HCT116 (cell line): ENCODE data around the gene ASCL1. TPM values are rescaled to one million over a fixed set of nuclear protein-coding genes. Genes with fewer than 3 reads are reported as not detected.

Experiments
- ATAC-seq: fragments of 200-7000 bp; cut with Tn5 transposase; 2 replicates; pipeline ENCODE4 v1.9.1; 2020; ENCODE audit warnings: mild to moderate bottlenecking, moderate library complexity
- BruUV-seq: library from RNA; stranded (reverse); fragments of 400-500 nt; replicated peaks from 2 replicates; lab custom pipeline; 2021; lab: Mats Ljungman, UMichigan
- CTCF ChIA-PET: fragments of 300-600 bp; sonication (Branson Sonifier 250); formaldehyde crosslinking; loops from one replicate; lab custom pipeline; 2021; ENCODE audit warnings: antibody characterized with exemption; lab: Charles Lee
- POLR2A ChIA-PET: fragments of 300-600, 350-600 bp; sonication (Branson Sonifier 250); formaldehyde crosslinking; loops from one replicate; lab custom pipeline; 2021; ENCODE audit warnings: antibody characterized with exemption; lab: Charles Lee
- RAD21 ChIA-PET, 2 experiments: fragments of 300-600 bp; sonication (Branson Sonifier 250); formaldehyde crosslinking; loops; one replicate each; lab custom pipeline; 2023; ENCODE audit warnings: low total read pairs in 2 of 2; ENCODE audit not compliant: uncharacterized antibody in 2 of 2, unreplicated experiment in 2 of 2, low non-redundant PET in 1 of 2; lab: Charles Lee
- DNase-seq: peaks from one replicate; pipeline ENCODE4 v3.0.0-alpha.2; 2010; ENCODE audit warnings: low read depth, low spot score
- H2AFZ ChIP-seq: fragments of 200-600 bp; shearing (Covaris generic), sonication (generic); 2 replicates; pipeline ENCODE4 v1.6.1; 2017; ENCODE audit warnings: low read depth, mixed run types, mixed read lengths, antibody characterized with exemption, low read length; ENCODE audit not compliant: poor library complexity, severe bottlenecking
- H3K27ac ChIP-seq: 2 replicates; pipeline ENCODE4 v1.5.1; 2012; ENCODE audit warnings: low read depth, low read length
- H3K27me3 ChIP-seq: fragments of 200-600 bp; sonication (generic); 2 replicates; pipeline ENCODE4 v1.6.1; 2016; ENCODE audit warnings: mixed run types, low read length, mixed read lengths; ENCODE audit not compliant: insufficient read depth
- H3K36me3 ChIP-seq, 2 experiments: fragments of 200-500 bp in 1 of 2; fragments of 200-600 bp in 1 of 2; sonication (Bioruptor generic) in 1 of 2; sonication (generic) in 1 of 2; 2 replicates each; pipeline versions ENCODE4 v1.5.1 to v1.6.1; 2014 to 2016; ENCODE audit warnings: low read length in 2 of 2, inconsistent platforms in 1 of 2, mixed read lengths in 1 of 2, mixed run types in 1 of 2; ENCODE audit not compliant: insufficient read depth in 2 of 2, control insufficient read depth in 1 of 2
- H3K4me1 ChIP-seq, 2 experiments: fragments of 200-600 bp in 1 of 2; sonication (generic) in 1 of 2; 2 replicates each; pipeline versions ENCODE4 v1.5.1 to v1.6.1; 2012 to 2017; ENCODE audit warnings: low read length in 2 of 2, inconsistent platforms in 1 of 2, mild to moderate bottlenecking in 1 of 2, mixed read lengths in 1 of 2, mixed run types in 1 of 2, moderate library complexity in 1 of 2; ENCODE audit not compliant: insufficient read depth in 2 of 2, control insufficient read depth in 1 of 2
- H3K4me2 ChIP-seq: fragments of 200-600 bp; sonication (generic); 2 replicates; pipeline ENCODE4 v1.6.1; 2017; ENCODE audit warnings: mixed run types, low read length, mixed read lengths
- H3K4me3 ChIP-seq, 2 experiments: fragments of 200-600 bp in 1 of 2; sonication (generic) in 1 of 2; replicated peaks in 1 of 2; 2 replicates each; pipeline ENCODE4 v1.5.1; 2011 to 2016; ENCODE audit warnings: low read length in 2 of 2, control low read depth in 1 of 2, low read depth in 1 of 2, mild to moderate bottlenecking in 1 of 2, mixed read lengths in 1 of 2, mixed run types in 1 of 2
- H3K79me2 ChIP-seq: fragments of 200-600 bp; sonication (generic); 2 replicates; pipeline ENCODE4 v1.6.1; 2017; ENCODE audit warnings: mild to moderate bottlenecking, mixed run types, low read length, moderate library complexity, mixed read lengths; ENCODE audit not compliant: insufficient read depth
- H3K9ac ChIP-seq: fragments of 200-600 bp; sonication (generic); 2 replicates; pipeline ENCODE4 v1.6.1; 2016; ENCODE audit warnings: low read length, mixed read lengths
- H3K9me2 ChIP-seq: fragments of 200-600 bp; sonication (generic), shearing (Covaris generic); 2 replicates; pipeline ENCODE4 v1.6.1; 2017; ENCODE audit warnings: mixed run types, mild to moderate bottlenecking, moderate library complexity; ENCODE audit not compliant: insufficient read depth
- H3K9me3 ChIP-seq, 2 experiments: fragments of 200-500 bp in 1 of 2; fragments of 200-600 bp in 1 of 2; sonication (Bioruptor generic) in 1 of 2; sonication (generic) in 1 of 2; 2 replicates each; pipeline ENCODE4 v1.6.1; 2014 to 2017; ENCODE audit warnings: low read length in 2 of 2, mixed read lengths in 2 of 2, inconsistent platforms in 1 of 2, low read depth in 1 of 2, mild to moderate bottlenecking in 1 of 2, mixed run types in 1 of 2, moderate library complexity in 1 of 2; ENCODE audit not compliant: control insufficient read depth in 1 of 2, insufficient read depth in 1 of 2
- H4K20me1 ChIP-seq: fragments of 200-600 bp; sonication (generic), shearing (Covaris generic); 2 replicates; pipeline ENCODE4 v1.6.1; 2017; ENCODE audit warnings: mixed run types, mild to moderate bottlenecking, moderate library complexity; ENCODE audit not compliant: insufficient read depth
- EGR1 ChIP-seq: IDR thresholded peaks from 2 replicates; pipeline ENCODE4 v1.6.1; 2012; ENCODE audit warnings: low read depth
- ELF1 ChIP-seq: IDR thresholded peaks from 2 replicates; pipeline ENCODE4 v1.6.1; 2012; ENCODE audit warnings: low read depth, borderline replicate concordance
- EZH2phosphoT487 ChIP-seq: fragments of 200-600 bp; IDR thresholded peaks from 2 replicates; pipeline ENCODE4 v1.6.1; 2018; ENCODE audit warnings: antibody characterized with exemption, borderline replicate concordance
- FOSL1 ChIP-seq: IDR thresholded peaks from 2 replicates; pipeline ENCODE4 v1.6.1; 2012; ENCODE audit warnings: low read depth
- JUND ChIP-seq: IDR thresholded peaks from 2 replicates; pipeline ENCODE4 v1.6.1; 2012
- RAD21 ChIP-seq: IDR thresholded peaks from 2 replicates; pipeline ENCODE4 v1.6.1; 2012; ENCODE audit warnings: low read depth, mild to moderate bottlenecking
- SP1 ChIP-seq: IDR thresholded peaks from 2 replicates; pipeline ENCODE4 v1.6.1; 2012; ENCODE audit warnings: low read depth
- TCF7L2 ChIP-seq: IDR thresholded peaks from 2 replicates; pipeline ENCODE4 v1.7.0; 2011; ENCODE audit warnings: borderline replicate concordance, inconsistent platforms; ENCODE audit not compliant: insufficient read depth, insufficient read length; ENCODE audit errors: extremely low read depth
- ZNF274 ChIP-seq: fragments of 200-500 bp; sonication (Bioruptor generic); IDR thresholded peaks from 2 replicates; pipeline ENCODE4 v1.6.1; 2014; ENCODE audit warnings: mild to moderate bottlenecking, low read depth, low read length, inconsistent platforms
- intact Hi-C: fragments of 100-400 bp; cut with micrococcal nuclease; formaldehyde crosslinking; loops from 2 replicates; pipeline ENCODE4 v1.10.0; 2022
- total RNA-seq: library from RNA; stranded (reverse); gene quantifications from one replicate; pipeline ENCODE4 v1.2.1, GENCODE V29; 2021; ENCODE audit not compliant: unreplicated experiment
- TF ChIP-seq, protein P1 (sequence below), 3 experiments: fragments of 200-600 bp in 1 of 3; sonication (generic) in 1 of 3; IDR thresholded peaks in 2 of 3; conservative IDR thresholded peaks in 1 of 3; 2 replicates each; pipeline ENCODE4 v1.5.1; 2012 to 2017; ENCODE audit warnings: low read depth in 2 of 3, low read length in 2 of 3, antibody characterized with exemption in 1 of 3, borderline replicate concordance in 1 of 3, control low read depth in 1 of 3, mild to moderate bottlenecking in 1 of 3, mixed read lengths in 1 of 3, mixed run types in 1 of 3, moderate library complexity in 1 of 3; ENCODE audit not compliant: insufficient read depth in 1 of 3

ASCL1 gene
- total RNA-seq, 1 experiment from 2014 or later = not detected

GRCh38 chr12:102950107-102950949, 7.1 kb upstream of the ASCL1 start:
- no peaks in the 10 kb centered on the region for H4K20me1 ChIP-seq
- DNase-seq (no peak), ATAC-seq (no peak)
- no TSS peak for BruUV-seq
- H3K36me3 ChIP-seq = no peaks in the 10 kb centered on the region
- TF ChIP-seq ELF1 (no peak), JUND (no peak), ZNF274 (no peak), RAD21 (no peak), EZH2phosphoT487 (no peak), EGR1 (no peak), TCF7L2 (no peak), SP1 (no peak), FOSL1 (no peak)
- TF ChIP-seq, protein P1, sequence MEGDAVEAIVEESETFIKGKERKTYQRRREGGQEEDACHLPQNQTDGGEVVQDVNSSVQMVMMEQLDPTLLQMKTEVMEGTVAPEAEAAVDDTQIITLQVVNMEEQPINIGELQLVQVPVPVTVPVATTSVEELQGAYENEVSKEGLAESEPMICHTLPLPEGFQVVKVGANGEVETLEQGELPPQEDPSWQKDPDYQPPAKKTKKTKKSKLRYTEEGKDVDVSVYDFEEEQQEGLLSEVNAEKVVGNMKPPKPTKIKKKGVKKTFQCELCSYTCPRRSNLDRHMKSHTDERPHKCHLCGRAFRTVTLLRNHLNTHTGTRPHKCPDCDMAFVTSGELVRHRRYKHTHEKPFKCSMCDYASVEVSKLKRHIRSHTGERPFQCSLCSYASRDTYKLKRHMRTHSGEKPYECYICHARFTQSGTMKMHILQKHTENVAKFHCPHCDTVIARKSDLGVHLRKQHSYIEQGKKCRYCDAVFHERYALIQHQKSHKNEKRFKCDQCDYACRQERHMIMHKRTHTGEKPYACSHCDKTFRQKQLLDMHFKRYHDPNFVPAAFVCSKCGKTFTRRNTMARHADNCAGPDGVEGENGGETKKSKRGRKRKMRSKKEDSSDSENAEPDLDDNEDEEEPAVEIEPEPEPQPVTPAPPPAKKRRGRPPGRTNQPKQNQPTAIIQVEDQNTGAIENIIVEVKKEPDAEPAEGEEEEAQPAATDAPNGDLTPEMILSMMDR (IDR thresholded peaks at IDR 0.05 in 2 of 3, conservative IDR thresholded peaks at IDR 0.05 in 1 of 3; ENCODE audit: borderline replicate concordance in 1 of 3, insufficient read depth in 1 of 3, low read depth in 2 of 3, low read length in 2 of 3) = no peak
- no peak overlapping the region for H3K4me3 ChIP-seq
- ChIA-PET CTCF (no interaction called here), POLR2A (no interaction called here), RAD21 (no interaction called here)
- H2AFZ ChIP-seq = no peak overlapping the region
- H3K27me3 ChIP-seq = peaks cover 32% of the 10 kb centered on the region
- no peaks in the 10 kb centered on the region for H3K4me1 ChIP-seq
- intact Hi-C loops = no loop called here
- H3K9ac ChIP-seq = no peak overlapping the region
- no peak overlapping the region for H3K27ac ChIP-seq
- no peaks in the 10 kb centered on the region for H3K9me3 ChIP-seq
- no peak overlapping the region for H3K4me2 ChIP-seq
- H3K79me2 ChIP-seq = no peaks in the 10 kb centered on the region
- no peaks in the 10 kb centered on the region for H3K9me2 ChIP-seq
